Immature natural killer cell (primary cell): ENCODE data around the gene CTSC. TPM values are rescaled to one million over a fixed set of nuclear protein-coding genes. Genes with fewer than 3 reads are reported as not detected.
"Not testable (repeated sequence)": the region's sequence is repeated elsewhere in the genome, so short reads cannot be mapped to it uniquely, and the experiment has no call there.

Experiments used
- DNase-seq, 3 donors: peaks; one replicate each; pipeline ENCODE4 v3.0.0; 2022; ENCODE audit warnings: mixed read lengths in 1 of 3
- H3K27ac Mint-ChIP-seq, 6 donors: one replicate each; pipeline ENCODE4 v1.8.0; 2020; ENCODE audit warnings: mixed read lengths in 6 of 6, mild to moderate bottlenecking in 5 of 6, inconsistent platforms in 4 of 6, moderate library complexity in 3 of 6
- H3K27me3 Mint-ChIP-seq, 3 donors: one replicate each; pipeline ENCODE4 v1.8.0; 2020 to 2021; ENCODE audit warnings: low read depth in 3 of 3, mild to moderate bottlenecking in 3 of 3, mixed read lengths in 3 of 3, moderate library complexity in 3 of 3, inconsistent platforms in 1 of 3
- H3K36me3 Mint-ChIP-seq, 3 donors: one replicate each; pipeline ENCODE4 v1.8.0; 2020; ENCODE audit warnings: mixed read lengths in 3 of 3, inconsistent platforms in 2 of 3, mild to moderate bottlenecking in 2 of 3
- H3K4me1 Mint-ChIP-seq, 2 donors: one replicate each; pipeline ENCODE4 v1.8.0; 2020; ENCODE audit warnings: inconsistent platforms in 2 of 2, mild to moderate bottlenecking in 2 of 2, mixed read lengths in 2 of 2, moderate library complexity in 1 of 2
- H3K4me3 Mint-ChIP-seq, 5 donors: one replicate each; pipeline ENCODE4 v1.8.0; 2020; ENCODE audit warnings: mild to moderate bottlenecking in 5 of 5, mixed read lengths in 5 of 5, inconsistent platforms in 3 of 5, moderate library complexity in 3 of 5
- H3K9me3 Mint-ChIP-seq, 6 donors: one replicate each; pipeline ENCODE4 v1.8.0; 2020; ENCODE audit warnings: mild to moderate bottlenecking in 6 of 6, mixed read lengths in 6 of 6, inconsistent platforms in 4 of 6, moderate library complexity in 3 of 6
- polyA plus RNA-seq, 3 donors: library from polyadenylated mRNA; unstranded; fragments of 300-500 nt; fragmentation: Illumina TruSeq; gene quantifications; one replicate each; pipeline ENCODE4 v1.2.3, GENCODE V29; 2021

The CTSC gene
- polyA plus RNA-seq, 3 donors from 2014 or later, result 389 to 655 (median 558) TPM

DNA sequence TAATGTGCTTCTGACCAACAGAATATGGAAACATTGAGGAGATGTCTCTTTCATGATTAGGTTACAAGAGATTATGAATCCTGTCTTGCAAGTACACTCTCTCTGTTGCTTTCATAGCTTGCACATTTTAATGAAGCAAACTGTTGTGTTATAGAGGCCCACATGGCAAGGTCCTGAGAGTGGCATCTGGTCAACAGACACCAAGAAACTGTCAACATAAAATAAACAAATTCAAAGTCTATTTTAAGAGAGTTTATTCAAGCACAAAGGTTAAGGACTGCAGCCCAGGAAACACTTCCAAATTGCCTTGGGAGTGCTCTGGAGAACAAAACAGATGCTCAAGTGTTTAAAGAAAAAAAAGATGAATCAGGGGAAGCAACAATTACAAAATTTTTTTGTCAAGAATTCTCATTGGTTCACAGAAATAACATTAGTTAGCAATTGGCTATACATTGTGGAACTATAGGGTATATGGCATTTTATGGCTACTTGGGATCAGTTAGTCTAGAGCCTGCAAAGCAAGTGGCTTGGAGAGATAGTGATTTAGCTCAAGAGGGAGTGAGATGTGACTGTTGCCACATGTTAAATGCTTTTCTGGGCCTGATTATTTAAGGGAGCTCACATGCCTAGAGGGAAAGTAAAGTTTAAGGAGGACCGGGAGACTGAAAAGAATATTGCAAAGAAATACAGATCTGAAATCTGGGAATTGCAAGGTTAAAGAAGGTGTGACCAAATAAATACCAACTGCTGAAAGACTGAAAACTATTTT, 54.6 kb downstream of the CTSC start:
- Mint-ChIP-seq H3K27me3 (no peaks in the 10 kb centered on the region), H3K9me3 (no peaks in the 10 kb centered on the region), H3K36me3 (peaks cover 23 to 53% (median 50%) of the 10 kb centered on the region in 3 donors), H3K4me3 (no peak overlapping the region), H3K27ac (peak overlapping the region in 2 of 6 donors; percentile 1 to 25), H3K4me1 (peaks cover 5 to 20% of the 10 kb centered on the region in 2 donors)
- DNase-seq, result no peak

- Mint-ChIP-seq H3K4me3 (no peak overlapping the region), H3K4me1 (peaks cover 7 to 13% of the 10 kb centered on the region in 2 donors), H3K9me3 (no peaks in the 10 kb centered on the region), H3K27ac (no peak overlapping the region), H3K27me3 (no peaks in the 10 kb centered on the region), H3K36me3 (peaks cover 19 to 42% (median 36%) of the 10 kb centered on the region in 3 donors)
- DNase-seq, result no peak
These were observed 56.2 kb downstream of the CTSC start for GRCh38 chr11:88281317-88281712.

DNA sequence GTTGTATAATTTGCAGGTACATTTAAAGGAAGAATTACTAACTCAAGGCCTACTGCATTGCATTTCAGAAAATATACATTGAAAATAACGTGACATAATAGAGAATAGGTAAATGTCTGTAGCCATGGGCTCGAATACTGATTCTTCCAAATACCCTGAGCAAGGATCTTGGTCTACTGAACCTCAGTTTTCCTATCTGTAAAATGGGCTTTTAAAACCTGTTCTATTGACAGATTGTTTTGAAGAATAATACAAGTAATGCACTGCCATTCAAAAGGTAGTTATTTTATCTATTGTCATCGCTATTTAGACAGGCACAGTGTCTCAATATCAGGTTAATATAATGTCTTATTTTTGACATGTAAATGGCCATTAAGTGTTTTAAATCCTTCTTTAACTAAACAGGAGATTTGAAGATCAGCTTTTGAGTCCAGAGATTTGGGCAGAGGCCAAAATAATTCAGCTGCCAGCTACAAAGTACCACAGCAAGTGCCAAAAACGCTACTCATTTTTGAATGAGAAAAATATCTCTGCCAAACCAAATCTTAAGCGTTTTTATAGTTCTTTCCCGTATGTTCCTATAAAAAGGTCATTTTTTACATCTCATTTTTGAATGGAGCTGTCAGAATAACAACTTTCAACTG, 56.7 kb downstream of the CTSC start:
- Mint-ChIP-seq H3K36me3 (peaks cover 19 to 42% (median 36%) of the 10 kb centered on the region in 3 donors), H3K9me3 (no peaks in the 10 kb centered on the region), H3K4me3 (no peak overlapping the region), H3K27me3 (no peaks in the 10 kb centered on the region), H3K4me1 (peaks cover 9 to 11% of the 10 kb centered on the region in 2 donors), H3K27ac (no peak overlapping the region)
- DNase-seq, result no peak

- Mint-ChIP-seq H3K27me3 (no peaks in the 10 kb centered on the region), H3K27ac (peak overlapping the region in 2 of 6 donors; percentile 20 to 52), H3K9me3 (no peaks in the 10 kb centered on the region), H3K4me1 (peaks cover 0 to 6% of the 10 kb centered on the region in 2 donors), H3K4me3 (no peak overlapping the region), H3K36me3 (peaks cover 9 to 28% (median 17%) of the 10 kb centered on the region in 3 donors)
- no peak for DNase-seq
These were observed 60.1 kb downstream of the CTSC start for GRCh38 chr11:88277349-88277915.

DNA sequence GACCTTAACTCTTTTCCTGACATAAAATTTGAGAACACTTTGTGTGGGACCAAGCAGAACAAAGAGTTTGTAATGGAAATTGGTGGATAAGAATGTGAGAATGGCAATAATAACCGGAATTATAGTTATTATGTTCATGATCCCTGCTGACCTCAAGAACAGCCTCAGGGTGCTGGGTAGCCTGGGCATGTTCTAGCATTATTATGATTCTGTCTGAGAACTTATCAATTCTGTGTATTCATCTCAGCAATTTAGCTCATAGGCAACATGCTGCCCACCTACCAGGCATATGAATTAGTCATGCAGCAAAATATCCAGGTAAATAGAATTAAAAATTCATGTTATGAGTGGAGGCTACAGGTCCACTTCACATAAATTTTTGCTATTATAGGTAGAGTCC, 61.9 kb downstream of the CTSC start:
- DNase-seq, result no peak
- Mint-ChIP-seq H3K9me3 (no peaks in the 10 kb centered on the region), H3K4me3 (no peak overlapping the region), H3K36me3 (peaks cover 5 to 24% (median 18%) of the 10 kb centered on the region in 3 donors), H3K27ac (peak overlapping the region in 4 of 6 donors; percentile 23 to 71 (median 40)), H3K27me3 (no peaks in the 10 kb centered on the region), H3K4me1 (peaks cover 5 to 8% of the 10 kb centered on the region in 2 donors)

DNA sequence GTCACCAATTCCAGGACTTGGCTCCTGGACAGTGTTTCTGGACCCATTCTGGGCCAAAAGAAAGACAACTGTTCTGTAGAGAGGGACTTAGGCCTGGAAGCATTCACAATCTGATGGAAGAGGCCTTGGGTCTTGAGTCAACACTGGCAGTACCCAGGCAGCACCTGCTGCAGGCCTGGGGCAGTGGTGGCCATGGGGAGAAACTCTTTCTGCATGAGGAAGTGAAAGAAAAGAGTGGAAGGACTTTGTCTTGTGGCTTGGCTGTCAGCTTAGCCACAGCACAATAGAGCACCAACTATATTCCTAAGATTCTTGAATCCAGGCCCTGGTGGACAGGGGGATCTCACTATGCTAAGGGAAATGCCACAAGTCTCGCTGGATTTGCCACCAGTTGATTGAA, 70.6 kb downstream of the CTSC start:
- peaks cover 53 to 63% (median 59%) of the 10 kb centered on the region in 3 donors for H3K36me3 Mint-ChIP-seq
- no peak for DNase-seq
- peaks cover 22 to 48% of the 10 kb centered on the region in 2 donors for H3K4me1 Mint-ChIP-seq
- H3K27me3 Mint-ChIP-seq, result no peaks in the 10 kb centered on the region
- H3K4me3 Mint-ChIP-seq, result no peak overlapping the region
- H3K9me3 Mint-ChIP-seq, result peaks cover 0 to 3% (median 2%) of the 10 kb centered on the region in 6 donors
- H3K27ac Mint-ChIP-seq, result peak overlapping the region in 1 of 6 donors; percentile 46

DNA sequence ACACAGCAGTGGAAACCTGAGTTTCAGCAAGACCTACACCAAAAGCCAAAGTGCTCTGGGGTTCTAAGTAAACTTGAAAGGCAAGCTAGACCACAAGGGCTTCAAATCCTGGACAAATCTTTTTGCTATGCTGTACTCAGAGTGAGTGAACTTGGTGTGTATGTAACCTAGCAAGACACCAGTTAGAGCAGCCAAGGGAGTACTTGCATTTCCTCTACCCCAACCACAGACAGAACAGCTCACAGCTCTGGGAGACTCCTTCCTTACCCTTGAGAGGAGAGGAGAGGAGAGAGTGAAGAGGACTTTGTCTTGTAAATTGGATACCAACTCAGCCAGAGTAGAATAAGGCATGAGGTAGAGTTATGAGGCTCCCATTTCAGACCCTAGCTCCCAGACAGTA, 71.4 kb downstream of the CTSC start:
- peaks cover 61 to 68% (median 66%) of the 10 kb centered on the region in 3 donors for H3K36me3 Mint-ChIP-seq
- DNase-seq, result no peak
- no peaks in the 10 kb centered on the region for H3K27me3 Mint-ChIP-seq
- peaks cover 2 to 11% (median 8%) of the 10 kb centered on the region in 6 donors for H3K9me3 Mint-ChIP-seq
- H3K4me3 Mint-ChIP-seq, result no peak overlapping the region
- peaks cover 22 to 46% of the 10 kb centered on the region in 2 donors for H3K4me1 Mint-ChIP-seq
- H3K27ac Mint-ChIP-seq, result peak overlapping the region in 1 of 6 donors; percentile 48

DNA sequence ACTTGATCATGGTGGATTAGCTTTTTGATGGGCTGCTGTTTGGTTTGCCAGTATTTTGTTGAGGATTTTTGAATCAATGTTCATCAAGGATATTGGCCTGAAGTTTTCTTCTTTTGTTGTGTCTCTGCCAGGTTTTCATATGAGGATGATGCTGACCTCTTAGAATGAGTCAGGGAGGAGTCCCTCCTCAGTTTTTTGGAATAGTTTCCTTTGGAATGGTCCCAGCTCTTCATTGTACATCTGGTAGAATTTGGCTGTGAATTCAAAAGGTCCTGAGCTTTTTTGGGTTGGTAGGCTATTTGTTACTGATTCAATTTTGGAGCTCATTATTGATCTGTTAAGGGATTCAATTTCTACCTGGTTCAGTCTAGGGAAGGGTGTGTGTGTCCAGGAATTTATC, 78.1 kb downstream of the CTSC start:
- Mint-ChIP-seq H3K9me3 (peaks cover 27 to 55% (median 32%) of the 10 kb centered on the region in 6 donors), H3K27ac (no peak overlapping the region), H3K4me1 (peaks cover 23 to 42% of the 10 kb centered on the region in 2 donors), H3K4me3 (no peak overlapping the region), H3K27me3 (no peaks in the 10 kb centered on the region), H3K36me3 (peaks cover 45 to 66% (median 60%) of the 10 kb centered on the region in 3 donors)
- DNase-seq, result no peak

DNA sequence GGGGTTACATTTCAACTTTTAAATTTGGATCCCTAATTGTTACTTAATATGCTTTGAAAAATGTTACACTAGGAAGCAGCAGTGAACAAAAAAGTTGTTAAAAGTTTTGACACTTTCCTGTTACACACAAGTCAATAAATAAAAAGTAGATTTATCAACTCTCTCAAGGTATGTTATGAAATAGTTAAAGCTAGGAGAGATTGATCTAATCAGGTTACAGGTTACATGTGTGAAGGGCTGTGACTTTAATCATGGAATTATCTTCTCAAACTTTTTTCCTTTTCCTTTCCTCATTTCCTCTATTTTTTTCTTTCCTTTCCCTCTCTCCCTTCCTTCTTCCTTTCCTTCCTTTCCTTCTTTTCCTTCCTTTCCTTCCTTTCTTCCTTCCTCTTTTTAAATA, 85.3 kb downstream of the CTSC start:
- peaks cover 0 to 7% (median 0%) of the 10 kb centered on the region in 6 donors for H3K9me3 Mint-ChIP-seq
- H3K4me1 Mint-ChIP-seq, result peaks cover 18 to 32% of the 10 kb centered on the region in 2 donors
- DNase-seq, result no peak
- H3K36me3 Mint-ChIP-seq, result peaks cover 6 to 12% (median 7%) of the 10 kb centered on the region in 3 donors
- no peak overlapping the region for H3K4me3 Mint-ChIP-seq
- peaks cover 0 to 3% (median 0%) of the 10 kb centered on the region in 3 donors for H3K27me3 Mint-ChIP-seq
- H3K27ac Mint-ChIP-seq, result peak overlapping the region in 1 of 6 donors; percentile 58

DNA sequence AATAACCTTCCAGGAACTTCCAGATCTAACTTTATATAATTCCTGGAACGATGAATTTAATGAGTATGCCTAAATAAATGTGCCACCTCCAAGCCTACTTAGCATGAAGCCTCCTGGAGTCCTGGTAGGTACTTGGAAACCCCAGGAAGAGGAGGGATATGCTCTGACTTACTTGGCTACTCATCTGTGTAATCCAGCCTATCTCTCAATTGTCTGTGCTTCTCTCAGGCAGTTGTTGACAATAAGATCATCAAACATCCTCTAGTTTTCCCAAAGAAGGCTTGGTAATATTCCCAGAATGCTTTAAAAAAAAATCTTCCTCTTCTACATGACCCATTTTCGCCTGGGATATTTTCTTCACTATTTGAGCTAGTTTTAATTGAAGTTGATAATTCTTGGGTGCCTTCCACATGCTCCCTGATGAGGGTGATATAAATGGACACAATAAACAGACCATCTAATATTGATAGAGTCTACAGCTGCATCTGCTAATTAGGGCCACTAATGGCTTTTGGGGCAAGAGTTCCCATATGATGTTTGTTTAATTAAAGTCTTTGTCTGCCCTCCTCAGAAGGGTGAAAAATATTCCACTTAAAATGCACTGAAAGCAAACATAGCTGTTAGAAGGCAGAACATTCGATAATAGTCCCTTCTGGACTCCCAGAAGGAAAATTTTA, 86.8 kb downstream of the CTSC start:
- H3K27ac Mint-ChIP-seq, result no peak overlapping the region
- H3K4me1 Mint-ChIP-seq, result peaks cover 8 to 17% of the 10 kb centered on the region in 2 donors
- peaks cover 0 to 3% (median 0%) of the 10 kb centered on the region in 3 donors for H3K27me3 Mint-ChIP-seq
- no peak overlapping the region for H3K4me3 Mint-ChIP-seq
- H3K9me3 Mint-ChIP-seq, result peaks cover 0 to 4% (median 0%) of the 10 kb centered on the region in 6 donors
- DNase-seq, result no peak
- peaks cover 6 to 18% (median 7%) of the 10 kb centered on the region in 3 donors for H3K36me3 Mint-ChIP-seq

DNA sequence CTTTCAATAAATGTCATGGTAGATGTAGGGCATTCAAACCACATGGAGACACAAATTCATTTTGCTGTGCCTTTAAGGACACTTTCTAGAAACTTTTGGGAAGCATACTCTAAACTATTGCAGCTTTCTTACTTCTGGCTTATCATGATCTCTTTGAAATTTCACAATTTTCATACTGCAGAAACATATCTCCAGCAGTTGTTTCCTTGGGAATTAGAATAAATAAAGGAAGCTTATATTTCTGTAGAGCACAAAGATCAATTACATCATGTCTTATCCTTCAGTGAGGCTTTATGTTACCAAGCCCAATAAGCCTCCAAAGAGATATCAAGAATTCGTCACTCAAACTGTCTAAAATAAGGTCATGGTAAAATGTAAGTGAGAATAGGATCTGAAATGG, 87.8 kb downstream of the CTSC start:
- peaks cover 0 to 19% (median 7%) of the 10 kb centered on the region in 3 donors for H3K36me3 Mint-ChIP-seq
- no peak overlapping the region for H3K4me3 Mint-ChIP-seq
- peaks cover 3 to 7% of the 10 kb centered on the region in 2 donors for H3K4me1 Mint-ChIP-seq
- H3K27me3 Mint-ChIP-seq, result peaks cover 0 to 3% (median 0%) of the 10 kb centered on the region in 3 donors
- DNase-seq, result no peak
- H3K27ac Mint-ChIP-seq, result no peak overlapping the region
- peaks cover 0 to 2% (median 0%) of the 10 kb centered on the region in 6 donors for H3K9me3 Mint-ChIP-seq

DNA sequence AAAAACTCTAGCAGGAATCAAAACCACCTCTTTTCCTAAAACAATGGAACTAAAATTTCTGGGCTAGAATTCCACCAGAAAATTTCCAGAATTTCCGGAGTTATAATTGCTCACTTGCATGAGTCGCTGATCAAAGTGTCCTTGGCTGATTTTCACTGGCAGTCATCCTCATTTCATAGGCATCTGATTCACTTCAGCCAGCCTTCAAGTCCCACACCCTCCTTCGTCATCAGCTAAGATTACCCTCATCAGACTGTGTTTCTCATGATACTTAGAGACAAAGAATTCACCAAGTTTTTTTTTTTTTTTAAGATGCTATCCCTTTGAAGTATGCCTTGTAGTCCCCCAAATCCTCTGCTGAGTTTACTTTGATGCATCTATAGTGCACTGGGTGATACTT, 90.8 kb downstream of the CTSC start:
- Mint-ChIP-seq H3K4me3 (no peak overlapping the region), H3K4me1 (peaks cover 12 to 17% of the 10 kb centered on the region in 2 donors), H3K9me3 (peaks cover 0 to 13% (median 6%) of the 10 kb centered on the region in 6 donors), H3K27ac (no peak overlapping the region), H3K27me3 (peaks cover 0 to 3% (median 0%) of the 10 kb centered on the region in 3 donors), H3K36me3 (peaks cover 16 to 38% (median 25%) of the 10 kb centered on the region in 3 donors)
- DNase-seq, result no peak

DNA sequence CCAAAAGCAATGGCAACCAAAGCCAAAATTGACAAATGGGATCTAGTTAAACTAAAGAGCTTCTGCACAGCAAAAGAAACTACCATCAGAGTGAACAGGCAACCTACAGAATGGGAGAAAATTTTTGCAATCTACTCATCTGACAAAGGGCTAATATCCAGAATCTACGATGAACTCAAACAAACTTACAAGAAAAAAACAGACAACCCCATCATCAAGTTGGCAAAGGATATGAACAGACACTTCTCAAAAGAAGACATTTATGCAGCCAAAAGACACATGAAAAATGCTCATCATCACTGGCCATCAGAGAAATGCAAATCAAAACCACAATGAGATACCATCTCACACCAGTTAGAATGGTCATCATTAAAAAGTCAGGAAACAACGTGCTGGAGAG, 92.0 kb downstream of the CTSC start:
- not testable (repeated sequence) for DNase-seq, H3K27ac Mint-ChIP-seq, H3K4me3 Mint-ChIP-seq, H3K27me3 Mint-ChIP-seq
- peaks cover 0 to 14% (median 7%) of the 10 kb centered on the region in 6 donors for H3K9me3 Mint-ChIP-seq
- peaks cover 19 to 37% (median 24%) of the 10 kb centered on the region in 3 donors for H3K36me3 Mint-ChIP-seq
- peaks cover 13 to 17% of the 10 kb centered on the region in 2 donors for H3K4me1 Mint-ChIP-seq
